B cell (primary cell): ENCODE results near the gene H3-3A. TPM values are rescaled to one million over a fixed set of nuclear protein-coding genes. Genes with fewer than 3 reads are reported as not detected.

ENCODE experiments used
- ATAC-seq: fragments of 200-7000 bp; cut with Tn5 transposase; one replicate; pipeline ENCODE4 v1.10.0; 2021; ENCODE audit warnings: low read depth, mild to moderate bottlenecking, moderate number of reproducible peaks, moderate library complexity
- CTCF ChIA-PET: fragments of 350-600 bp; sonication (Branson Sonifier 250); formaldehyde crosslinking; loops from one replicate; lab custom pipeline; 2021; ENCODE audit warnings: antibody characterized with exemption, inconsistent platforms; lab: Charles Lee
- POLR2A ChIA-PET: fragments of 350-600 bp; sonication (Branson Sonifier 250); formaldehyde crosslinking; loops from one replicate; lab custom pipeline; 2021; ENCODE audit warnings: antibody characterized with exemption; lab: Charles Lee
- DNase-seq: peaks from one replicate; pipeline ENCODE4 v3.0.0; 2013
- H2AFZ ChIP-seq: 2 replicates; pipeline ENCODE4 v1.6.1; 2012; ENCODE audit warnings: mild to moderate bottlenecking, low read depth, low read length; ENCODE audit not compliant: insufficient read depth, poor library complexity, severe bottlenecking
- H3K27ac ChIP-seq, 2 donors: 1 replicate in 1 of 2; 2 replicates in 1 of 2; pipeline ENCODE4 v1.5.1; 2012 to 2013; ENCODE audit warnings: low read length in 2 of 2, mild to moderate bottlenecking in 2 of 2, moderate library complexity in 1 of 2
- H3K27me3 ChIP-seq, 4 experiments: fragments of 200-600 bp in 1 of 4; sonication (generic) in 1 of 4; replicated peaks in 1 of 4; 1 replicate in 2 of 4; 2 replicates in 2 of 4; pipeline versions ENCODE4 v1.6.1 to v1.7.0; 2013 to 2016; ENCODE audit warnings: low read length in 3 of 4, mild to moderate bottlenecking in 2 of 4, mixed read lengths in 1 of 4, moderate library complexity in 1 of 4; ENCODE audit not compliant: insufficient read depth in 4 of 4, control insufficient read depth in 3 of 4; ENCODE audit errors: control extremely low read depth in 1 of 4
- H3K36me3 ChIP-seq, 2 experiments: replicated peaks in 1 of 2; 1 replicate in 1 of 2; 2 replicates in 1 of 2; pipeline versions ENCODE4 v1.6.1 to v1.7.1; 2013; ENCODE audit warnings: low read length in 1 of 2; ENCODE audit not compliant: insufficient read depth in 2 of 2, control insufficient read depth in 1 of 2; ENCODE audit errors: control extremely low read depth in 1 of 2, extremely low read depth in 1 of 2
- H3K4me1 ChIP-seq, 2 donors: fragments of 200-600 bp in 1 of 2; sonication (generic) in 1 of 2; 1 replicate in 1 of 2; 2 replicates in 1 of 2; pipeline versions ENCODE4 v1.5.1 to v1.6.1; 2013 to 2017; ENCODE audit warnings: low read length in 2 of 2; ENCODE audit not compliant: control insufficient read depth in 2 of 2, insufficient read depth in 2 of 2
- H3K4me2 ChIP-seq: replicated peaks from 2 replicates; pipeline ENCODE3; 2012; ENCODE audit warnings: mild to moderate bottlenecking, low read depth, low read length; ENCODE audit not compliant: poor library complexity, severe bottlenecking
- H3K4me3 ChIP-seq, 5 experiments: fragments of 200-600 bp in 1 of 5; sonication (generic) in 1 of 5; 1 replicate in 3 of 5; 2 replicates in 2 of 5; pipeline versions ENCODE4 v1.5.1 to v1.7.0; 2011 to 2016; ENCODE audit warnings: low read length in 4 of 5, mild to moderate bottlenecking in 4 of 5, low read depth in 2 of 5, control low read depth in 1 of 5, moderate library complexity in 1 of 5; ENCODE audit not compliant: insufficient read depth in 1 of 5; ENCODE audit errors: control extremely low read depth in 1 of 5, extremely low read depth in 1 of 5
- H3K79me2 ChIP-seq: fragments of 200-600 bp; sonication (generic); one replicate; pipeline ENCODE4 v1.6.0; 2016; ENCODE audit warnings: low read length; ENCODE audit not compliant: control insufficient read depth, insufficient read depth
- H3K9ac ChIP-seq: fragments of 200-600 bp; sonication (generic); 2 replicates; pipeline ENCODE4 v1.6.1; 2017; ENCODE audit warnings: mild to moderate bottlenecking, low read length, moderate library complexity
- H3K9me3 ChIP-seq, 3 donors: one replicate each; pipeline versions ENCODE4 v1.6.1 to v1.7.1; 2013; ENCODE audit warnings: low read length in 2 of 3; ENCODE audit not compliant: control insufficient read depth in 2 of 3, insufficient read depth in 1 of 3; ENCODE audit errors: control extremely low read depth in 1 of 3
- H4K20me1 ChIP-seq: 2 replicates; pipeline ENCODE4 v1.6.0; 2012; ENCODE audit warnings: mild to moderate bottlenecking, low read length; ENCODE audit not compliant: insufficient read depth, control insufficient read depth, poor library complexity, severe bottlenecking
- H3K27ac Mint-ChIP-seq: one replicate; pipeline ENCODE4 v1.8.0; 2021; ENCODE audit warnings: mixed read lengths
- H3K27me3 Mint-ChIP-seq: one replicate; pipeline ENCODE4 v1.8.0; 2021; ENCODE audit warnings: mixed read lengths
- H3K4me1 Mint-ChIP-seq: one replicate; pipeline ENCODE4 v1.8.0; 2021; ENCODE audit warnings: mixed read lengths
- H3K4me3 Mint-ChIP-seq: one replicate; pipeline ENCODE4 v1.8.0; 2021; ENCODE audit warnings: mixed read lengths
- H3K9me3 Mint-ChIP-seq: one replicate; pipeline ENCODE4 v1.8.0; 2022; ENCODE audit warnings: mixed read lengths; ENCODE audit not compliant: insufficient read depth
- EZH2 ChIP-seq: IDR thresholded peaks from 2 replicates; pipeline ENCODE4 v1.6.1; 2012; ENCODE audit warnings: borderline replicate concordance, low read depth, mild to moderate bottlenecking, moderate library complexity, low read length; ENCODE audit not compliant: insufficient read depth, poor library complexity, severe bottlenecking
- WGBS: methylation state at CpG from one replicate; pipeline ENCODE4 v1.1.5; 2013; ENCODE audit warnings: missing lambda C conversion rate; ENCODE audit not compliant: insufficient coverage; 5-methylcytosine and 5-hydroxymethylcytosine counted together
- intact Hi-C: fragments of 100-400 bp; cut with micrococcal nuclease; formaldehyde crosslinking; loops from one replicate; pipeline ENCODE4 v1.10.0; 2022
- polyA plus RNA-seq: library from polyadenylated mRNA; depleted of rRNA; stranded (reverse); fragments of >200 nt; gene quantifications from 2 replicates; pipeline ENCODE4 v1.2.3, GENCODE V29; 2012
- total RNA-seq, 2 donors: library from RNA; stranded (reverse); fragments of 120-200 nt in 1 of 2; gene quantifications; 1 replicate in 1 of 2; 2 replicates in 1 of 2; pipeline versions ENCODE4 v1.2.3 to v1.2.4, GENCODE V29; 2013 to 2022
- TF ChIP-seq, protein P1 (sequence below): fragments of 200-600 bp; IDR thresholded peaks from one replicate; pipeline ENCODE4 v1.8.0; 2022; ENCODE audit warnings: antibody characterized with exemption, mild to moderate bottlenecking

Gene H3-3A
- total and polyA plus RNA-seq, 2 donors (not counting 1 experiment from before 2014, with no cell fraction given), result 349 to 561 TPM

DNA sequence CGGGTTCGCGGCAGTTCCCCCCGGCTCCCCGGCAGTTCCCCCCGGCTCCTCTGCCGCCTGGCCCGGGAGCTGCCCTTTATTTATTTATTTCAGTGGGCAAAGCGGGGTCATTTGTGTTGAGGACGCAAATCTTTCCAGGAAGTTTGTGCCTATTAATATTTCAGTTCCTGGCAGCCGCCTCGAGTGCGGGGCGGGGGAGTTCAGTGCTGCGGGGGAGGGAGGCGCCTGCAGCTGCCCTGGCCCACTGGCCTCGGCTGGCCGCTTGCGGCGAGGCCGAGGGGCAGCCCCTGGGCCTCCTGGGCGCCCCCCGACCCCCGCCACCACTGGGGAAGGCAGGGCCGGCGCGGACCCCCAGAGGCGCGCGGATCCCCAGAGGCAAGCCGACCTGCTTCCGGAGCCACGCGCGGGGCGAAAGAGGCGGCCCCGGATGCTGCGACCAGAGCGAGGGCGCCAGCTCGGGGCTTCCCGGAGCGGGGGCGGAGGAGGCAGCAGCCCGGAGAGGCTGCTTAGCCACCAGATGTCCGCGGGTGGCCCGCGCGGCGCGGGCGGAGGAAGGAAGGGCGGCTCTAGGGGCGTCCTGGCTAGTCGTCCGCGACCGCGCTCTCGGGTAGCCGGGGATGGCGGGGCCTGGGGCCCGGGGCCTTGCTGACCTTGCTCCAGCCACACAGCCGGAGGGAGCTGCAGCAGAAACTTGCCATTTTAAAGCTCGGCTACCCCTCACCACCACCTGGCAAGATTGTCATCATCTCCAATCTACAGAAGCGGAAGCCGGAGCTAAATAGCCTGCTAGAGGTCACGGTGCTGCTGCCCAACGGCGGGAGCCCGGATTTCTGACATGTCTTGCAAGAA lies 48.0 kb downstream of the H3-3A start:
- H3K27me3 ChIP-seq, result no peaks in the 10 kb centered on the region
- peak overlapping the region; percentile 96 to 99 for H3K27ac ChIP-seq
- peak overlapping the region; percentile 77 for H3K4me2 ChIP-seq
- peak overlapping the region; percentile 96 for H3K4me3 Mint-ChIP-seq
- H3K4me3 ChIP-seq, result peak overlapping the region; percentile 41 to 85 (median 69)
- CTCF ChIA-PET, result interaction anchor here (0.7 to 7.2 kb wide), 16 partner anchors 9 to 296 kb away, joined by 3 to 107 read pairs (median 6); partner anchors contain the start of genes H3-3A and SDE2
- under 1% methylated on average over 72 of the region's 73 CpGs for WGBS
- DNase-seq (peak; percentile 93), ATAC-seq (peak; percentile 73)
- no peaks in the 10 kb centered on the region for H3K9me3 ChIP-seq
- no peaks in the 10 kb centered on the region for H3K79me2 ChIP-seq
- peaks cover 36 to 44% of the 10 kb centered on the region in 2 donors for H3K4me1 ChIP-seq
- TF ChIP-seq, protein P1, sequence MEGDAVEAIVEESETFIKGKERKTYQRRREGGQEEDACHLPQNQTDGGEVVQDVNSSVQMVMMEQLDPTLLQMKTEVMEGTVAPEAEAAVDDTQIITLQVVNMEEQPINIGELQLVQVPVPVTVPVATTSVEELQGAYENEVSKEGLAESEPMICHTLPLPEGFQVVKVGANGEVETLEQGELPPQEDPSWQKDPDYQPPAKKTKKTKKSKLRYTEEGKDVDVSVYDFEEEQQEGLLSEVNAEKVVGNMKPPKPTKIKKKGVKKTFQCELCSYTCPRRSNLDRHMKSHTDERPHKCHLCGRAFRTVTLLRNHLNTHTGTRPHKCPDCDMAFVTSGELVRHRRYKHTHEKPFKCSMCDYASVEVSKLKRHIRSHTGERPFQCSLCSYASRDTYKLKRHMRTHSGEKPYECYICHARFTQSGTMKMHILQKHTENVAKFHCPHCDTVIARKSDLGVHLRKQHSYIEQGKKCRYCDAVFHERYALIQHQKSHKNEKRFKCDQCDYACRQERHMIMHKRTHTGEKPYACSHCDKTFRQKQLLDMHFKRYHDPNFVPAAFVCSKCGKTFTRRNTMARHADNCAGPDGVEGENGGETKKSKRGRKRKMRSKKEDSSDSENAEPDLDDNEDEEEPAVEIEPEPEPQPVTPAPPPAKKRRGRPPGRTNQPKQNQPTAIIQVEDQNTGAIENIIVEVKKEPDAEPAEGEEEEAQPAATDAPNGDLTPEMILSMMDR, result no peak
- no peak for TF ChIP-seq EZH2
- H3K27me3 Mint-ChIP-seq, result no peaks in the 10 kb centered on the region
- intact Hi-C loops, result loop anchor here (1.0 to 5.0 kb wide), 5 partner anchors 11 to 197 kb away; partner anchors contain the start of genes LIN9 and SDE2
- no peaks in the 10 kb centered on the region for H4K20me1 ChIP-seq
- peak overlapping the region; percentile 96 for H3K27ac Mint-ChIP-seq
- no peaks in the 10 kb centered on the region for H3K9me3 Mint-ChIP-seq
- H3K36me3 ChIP-seq, result no peaks in the 10 kb centered on the region
- POLR2A ChIA-PET, result interaction anchor here (0.5 to 5.6 kb wide), 20 partner anchors 9 to 669 kb away, joined by 3 to 47 read pairs (median 5); partner anchors contain the start of genes H3-3A, SDE2 and TMEM63A
- peak overlapping the region; percentile 95 for H3K9ac ChIP-seq
- H3K4me1 Mint-ChIP-seq, result peaks cover 42% of the 10 kb centered on the region
- H2AFZ ChIP-seq, result peak overlapping the region; percentile 69
